Measurements from ENCODE around the gene LRRIQ3.
"Not testable (repeated sequence)": the region's sequence is repeated elsewhere in the genome, so short reads cannot be mapped to it uniquely, and the experiment has no call there.

The LRRIQ3 gene

GRCh38 chr1:74197657-74198552 is at the start of gene LRRIQ3, which contains the start of gene FPGT:
Gene LRRIQ3 (minus strand): TSS chr1:74198176. CDS start chr1:74183684, 14,492 bp downstream.
Gene FPGT (plus strand): TSS chr1:74198242. CDS start chr1:74198279, 37 bp downstream.
- DNase-seq (ENCODE audit: low read depth): peak; percentile 93

GRCh38 chr1:74246315-74246714 is 48.3 kb upstream of the LRRIQ3 start:
- DNase-seq (ENCODE audit: low read depth): no peak

GRCh38 chr1:74245168-74245772 is 47.3 kb upstream of the LRRIQ3 start:
- DNase-seq (ENCODE audit: low read depth): no peak

- DNase-seq (ENCODE audit: low read depth): no peak
Measured at GRCh38 chr1:74237787-74238186, 39.8 kb upstream of the LRRIQ3 start.

GRCh38 chr1:74237035-74237434 is 39.1 kb upstream of the LRRIQ3 start:
- no peak for DNase-seq (ENCODE audit: low read depth)

GRCh38 chr1:74236440-74236839 is 38.5 kb upstream of the LRRIQ3 start:
- DNase-seq (ENCODE audit: low read depth): no peak

GRCh38 chr1:74235153-74235552 is 37.2 kb upstream of the LRRIQ3 start, which contains the start of gene TNNI3K:
Gene TNNI3K (plus strand): TSS chr1:74235387. CDS start chr1:74235452, 65 bp downstream.
- DNase-seq (ENCODE audit: low read depth): no peak

- DNase-seq (ENCODE audit: low read depth): no peak
Measured at GRCh38 chr1:74223453-74223852, 25.5 kb upstream of the LRRIQ3 start.

GRCh38 chr1:74222701-74223100 is 24.7 kb upstream of the LRRIQ3 start:
- DNase-seq (ENCODE audit: low read depth): no peak

GRCh38 chr1:74215229-74215628 is 17.3 kb upstream of the LRRIQ3 start:
- DNase-seq (ENCODE audit: low read depth): no peak

- peak; percentile 42 for DNase-seq (ENCODE audit: low read depth)
Measured at GRCh38 chr1:74205266-74205665, 7.3 kb upstream of the LRRIQ3 start.

- DNase-seq (ENCODE audit: low read depth): no peak
Measured at GRCh38 chr1:74199504-74199903, 1.5 kb upstream of the LRRIQ3 start.

GRCh38 chr1:74197255-74197654 is 721 bp downstream of the LRRIQ3 start:
- no peak for DNase-seq (ENCODE audit: low read depth)

- no peak for DNase-seq (ENCODE audit: low read depth)
Measured at GRCh38 chr1:74195339-74195738, 2.6 kb downstream of the LRRIQ3 start.

GRCh38 chr1:74193908-74194307 is 4.1 kb downstream of the LRRIQ3 start:
- peak; percentile 63 for DNase-seq (ENCODE audit: low read depth)

- peak; percentile 51 for DNase-seq (ENCODE audit: low read depth)
Measured at GRCh38 chr1:74180490-74180889, 17.5 kb downstream of the LRRIQ3 start.

GRCh38 chr1:74174423-74174822 is 23.6 kb downstream of the LRRIQ3 start:
- not testable (repeated sequence) for DNase-seq (ENCODE audit: low read depth)

- DNase-seq (ENCODE audit: low read depth): no peak
Measured at GRCh38 chr1:74162333-74162732, 35.6 kb downstream of the LRRIQ3 start.

GRCh38 chr1:74161497-74161896 is 36.5 kb downstream of the LRRIQ3 start:
- peak; percentile 1 for DNase-seq (ENCODE audit: low read depth)

GRCh38 chr1:74160046-74160445 is 37.9 kb downstream of the LRRIQ3 start:
- DNase-seq (ENCODE audit: low read depth): no peak

- no peak for DNase-seq (ENCODE audit: low read depth)
Measured at GRCh38 chr1:74145086-74145485, 52.9 kb downstream of the LRRIQ3 start.

- DNase-seq (ENCODE audit: low read depth): not testable (repeated sequence)
Measured at GRCh38 chr1:74117370-74117769, 80.6 kb downstream of the LRRIQ3 start.

GRCh38 chr1:74113333-74113732 is 84.6 kb downstream of the LRRIQ3 start:
- DNase-seq (ENCODE audit: low read depth): no peak
